ENCODE results near the gene CCDC127. TPM values are rescaled to one million over a fixed set of nuclear protein-coding genes. Genes with fewer than 3 reads are reported as not detected.
"Not testable (repeated sequence)": the region's sequence is repeated elsewhere in the genome, so short reads cannot be mapped to it uniquely, and the experiment has no call there.

The CCDC127 gene
- total RNA-seq, 2 donors from 2014 or later, result 1.9 to 2.4 TPM

GRCh38 chr5:204966-205670 is 12.8 kb downstream of the CCDC127 start:
- Mint-ChIP-seq H3K36me3 (ENCODE audit: low read depth) (peaks cover 11% of the 10 kb centered on the region), H3K4me1 (peaks cover 16% of the 10 kb centered on the region), H3K27ac (no peak overlapping the region), H3K4me3 (no peak overlapping the region), H3K27me3 (no peaks in the 10 kb centered on the region)
- ATAC-seq (no peak), DNase-seq (no peak)
- no peaks in the 10 kb centered on the region for H3K9me3 ChIP-seq (ENCODE audit: control insufficient read depth, low read length, poor library complexity, severe bottlenecking)

- no peak for ATAC-seq
- no peaks in the 10 kb centered on the region for H3K27me3 Mint-ChIP-seq
- no peaks in the 10 kb centered on the region for H3K9me3 ChIP-seq (ENCODE audit: control insufficient read depth, low read length, poor library complexity, severe bottlenecking)
- H3K27ac Mint-ChIP-seq, result no peak overlapping the region
- no peak overlapping the region for H3K4me3 Mint-ChIP-seq
- H3K36me3 Mint-ChIP-seq (ENCODE audit: low read depth), result peaks cover 11% of the 10 kb centered on the region
- no peak for DNase-seq
- peaks cover 11% of the 10 kb centered on the region for H3K4me1 Mint-ChIP-seq
Observed at GRCh38 chr5:204462-204861, 13.5 kb downstream of the CCDC127 start.

GRCh38 chr5:204001-204400 is 14.0 kb downstream of the CCDC127 start:
- Mint-ChIP-seq H3K36me3 (ENCODE audit: low read depth) (peaks cover 11% of the 10 kb centered on the region), H3K27ac (no peak overlapping the region), H3K27me3 (no peaks in the 10 kb centered on the region), H3K4me1 (peaks cover 10% of the 10 kb centered on the region), H3K4me3 (no peak overlapping the region)
- DNase-seq (no peak), ATAC-seq (no peak)
- no peaks in the 10 kb centered on the region for H3K9me3 ChIP-seq (ENCODE audit: control insufficient read depth, low read length, poor library complexity, severe bottlenecking)

GRCh38 chr5:203246-203930 is 14.6 kb downstream of the CCDC127 start:
- peaks cover 11% of the 10 kb centered on the region for H3K36me3 Mint-ChIP-seq (ENCODE audit: low read depth)
- no peak for DNase-seq

GRCh38 chr5:201672-202071 is 16.3 kb downstream of the CCDC127 start:
- H3K4me3 Mint-ChIP-seq, result no peak overlapping the region
- ATAC-seq, result no peak

More at GRCh38 chr5:203246-203930, 14.6 kb downstream of the CCDC127 start:
- Mint-ChIP-seq H3K27me3 (no peaks in the 10 kb centered on the region), H3K4me3 (no peak overlapping the region), H3K27ac (no peak overlapping the region), H3K4me1 (peaks cover 7% of the 10 kb centered on the region)
- no peaks in the 10 kb centered on the region for H3K9me3 ChIP-seq (ENCODE audit: control insufficient read depth, low read length, poor library complexity, severe bottlenecking)
- no peak for ATAC-seq

GRCh38 chr5:200985-201384 is 17.0 kb downstream of the CCDC127 start:
- no peak overlapping the region for H3K4me3 Mint-ChIP-seq
- H3K27ac Mint-ChIP-seq, result no peak overlapping the region
- no peak for ATAC-seq
- H3K27me3 Mint-ChIP-seq, result no peaks in the 10 kb centered on the region
- H3K4me1 Mint-ChIP-seq, result peaks cover 3% of the 10 kb centered on the region
- no peaks in the 10 kb centered on the region for H3K9me3 ChIP-seq (ENCODE audit: control insufficient read depth, low read length, poor library complexity, severe bottlenecking)
- peaks cover 8% of the 10 kb centered on the region for H3K36me3 Mint-ChIP-seq (ENCODE audit: low read depth)
- no peak for DNase-seq

More at GRCh38 chr5:201672-202071, 16.3 kb downstream of the CCDC127 start:
- Mint-ChIP-seq H3K27me3 (no peaks in the 10 kb centered on the region), H3K36me3 (ENCODE audit: low read depth) (peaks cover 8% of the 10 kb centered on the region), H3K27ac (no peak overlapping the region), H3K4me1 (peaks cover 3% of the 10 kb centered on the region)
- no peaks in the 10 kb centered on the region for H3K9me3 ChIP-seq (ENCODE audit: control insufficient read depth, low read length, poor library complexity, severe bottlenecking)
- DNase-seq, result no peak

GRCh38 chr5:199950-200645 is 17.9 kb downstream of the CCDC127 start:
- ATAC-seq (no peak), DNase-seq (no peak)
- Mint-ChIP-seq H3K27ac (peak overlapping the region; percentile 56), H3K36me3 (ENCODE audit: low read depth) (peaks cover 5% of the 10 kb centered on the region), H3K4me1 (peaks cover 3% of the 10 kb centered on the region), H3K27me3 (no peaks in the 10 kb centered on the region), H3K4me3 (no peak overlapping the region)
- H3K9me3 ChIP-seq (ENCODE audit: control insufficient read depth, low read length, poor library complexity, severe bottlenecking), result no peaks in the 10 kb centered on the region

- no peak for DNase-seq
- Mint-ChIP-seq H3K4me1 (peaks cover 3% of the 10 kb centered on the region), H3K36me3 (ENCODE audit: low read depth) (peaks cover 2% of the 10 kb centered on the region), H3K4me3 (no peak overlapping the region), H3K27ac (no peak overlapping the region), H3K27me3 (no peaks in the 10 kb centered on the region)
- no peaks in the 10 kb centered on the region for H3K9me3 ChIP-seq (ENCODE audit: control insufficient read depth, low read length, poor library complexity, severe bottlenecking)
- no peak for ATAC-seq
Observed at GRCh38 chr5:199197-199949, 18.6 kb downstream of the CCDC127 start.

- H3K9me3 ChIP-seq (ENCODE audit: control insufficient read depth, low read length, poor library complexity, severe bottlenecking), result no peaks in the 10 kb centered on the region
- Mint-ChIP-seq H3K4me1 (peaks cover 3% of the 10 kb centered on the region), H3K27me3 (no peaks in the 10 kb centered on the region), H3K27ac (no peak overlapping the region), H3K4me3 (no peak overlapping the region), H3K36me3 (ENCODE audit: low read depth) (peaks cover 2% of the 10 kb centered on the region)
- DNase-seq (no peak), ATAC-seq (no peak)
Observed at GRCh38 chr5:198516-199196, 19.3 kb downstream of the CCDC127 start.

- DNase-seq (no peak), ATAC-seq (no peak)
- no peak overlapping the region for H3K4me3 Mint-ChIP-seq
- H3K36me3 Mint-ChIP-seq (ENCODE audit: low read depth), result peaks cover 2% of the 10 kb centered on the region
- no peak overlapping the region for H3K27ac Mint-ChIP-seq
- no peaks in the 10 kb centered on the region for H3K9me3 ChIP-seq (ENCODE audit: control insufficient read depth, low read length, poor library complexity, severe bottlenecking)
- H3K27me3 Mint-ChIP-seq, result no peaks in the 10 kb centered on the region
- peaks cover 3% of the 10 kb centered on the region for H3K4me1 Mint-ChIP-seq
Observed at GRCh38 chr5:197892-198489, 20.0 kb downstream of the CCDC127 start.

GRCh38 chr5:197031-197430 is 20.9 kb downstream of the CCDC127 start:
- H3K4me1 Mint-ChIP-seq; ATAC-seq; DNase-seq; H3K4me3 Mint-ChIP-seq; H3K27me3 Mint-ChIP-seq; H3K9me3 ChIP-seq (ENCODE audit: control insufficient read depth, low read length, poor library complexity, severe bottlenecking); H3K27ac Mint-ChIP-seq; H3K36me3 Mint-ChIP-seq (ENCODE audit: low read depth): not testable (repeated sequence)

- no peak for ATAC-seq
- peaks cover 3% of the 10 kb centered on the region for H3K4me1 Mint-ChIP-seq
- no peaks in the 10 kb centered on the region for H3K9me3 ChIP-seq (ENCODE audit: control insufficient read depth, low read length, poor library complexity, severe bottlenecking)
Observed at GRCh38 chr5:196350-196749, 21.6 kb downstream of the CCDC127 start.

More at GRCh38 chr5:196350-196749, 21.6 kb downstream of the CCDC127 start:
- no peaks in the 10 kb centered on the region for H3K27me3 Mint-ChIP-seq
- no peak for DNase-seq
- H3K4me3 Mint-ChIP-seq, result no peak overlapping the region
- H3K36me3 Mint-ChIP-seq (ENCODE audit: low read depth), result no peaks in the 10 kb centered on the region
- no peak overlapping the region for H3K27ac Mint-ChIP-seq
